Neural cell (in vitro differentiated cells): ENCODE results near the gene CDRT15.

ENCODE experiments used
- EP300 ChIP-seq: fragments of 450-650 bp; conservative IDR thresholded peaks from 2 replicates; pipeline ENCODE4 v1.6.1; 2014; ENCODE audit warnings: antibody characterized with exemption, mild to moderate bottlenecking, moderate library complexity; ENCODE audit not compliant: poor library complexity, severe bottlenecking
- EZH2 ChIP-seq: fragments of 200-600, 300-800 bp; shearing (Covaris generic), sonication (generic); IDR thresholded peaks from 2 replicates; pipeline ENCODE4 v1.6.1; 2014; ENCODE audit warnings: antibody characterized with exemption, low read length, borderline replicate concordance, mild to moderate bottlenecking; ENCODE audit not compliant: insufficient read depth, poor library complexity, severe bottlenecking
- MXI1 ChIP-seq: fragments of 450-650 bp; conservative IDR thresholded peaks from 2 replicates; pipeline ENCODE4 v1.6.1; 2014; ENCODE audit warnings: antibody characterized with exemption, mild to moderate bottlenecking; ENCODE audit not compliant: poor library complexity, severe bottlenecking
- POLR2AphosphoS5 ChIP-seq: IDR thresholded peaks from 2 replicates; pipeline ENCODE4 v1.6.1; 2012
- RAD21 ChIP-seq: fragments of 450-650 bp; conservative IDR thresholded peaks from 2 replicates; pipeline ENCODE4 v1.6.1; 2014; ENCODE audit warnings: antibody characterized with exemption, mild to moderate bottlenecking, moderate library complexity
- TAF1 ChIP-seq: IDR thresholded peaks from 2 replicates; pipeline ENCODE4 v1.6.1; 2012; ENCODE audit warnings: low read depth
- TF ChIP-seq, protein P1 (sequence below): fragments of 450-650 bp; IDR thresholded peaks from 2 replicates; pipeline ENCODE4 v1.5.1; 2014; ENCODE audit warnings: antibody characterized with exemption, mild to moderate bottlenecking, moderate library complexity; ENCODE audit not compliant: poor library complexity, severe bottlenecking

DNA sequence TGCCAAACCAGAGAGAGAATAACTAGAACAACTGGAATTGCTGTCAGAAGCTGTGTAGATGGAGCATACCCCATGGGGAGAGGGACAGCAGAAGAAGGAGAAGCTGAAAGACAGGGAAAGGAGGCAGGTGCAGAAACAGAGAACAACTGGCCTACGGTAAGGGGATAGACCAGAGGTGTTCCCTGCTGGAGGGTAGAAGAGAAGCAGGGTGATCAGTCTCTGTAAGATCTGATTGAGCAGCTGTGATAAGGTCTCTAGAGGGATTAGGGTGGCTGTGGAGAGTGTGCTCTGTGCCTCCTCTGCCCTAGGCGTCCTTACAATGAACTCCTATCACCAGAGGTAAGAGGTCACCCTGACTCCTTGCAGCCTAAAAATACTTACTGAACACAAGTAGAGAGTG is 33.8 kb upstream of the CDRT15 start:
- TF ChIP-seq TAF1: no peak
- TF ChIP-seq, protein P1, sequence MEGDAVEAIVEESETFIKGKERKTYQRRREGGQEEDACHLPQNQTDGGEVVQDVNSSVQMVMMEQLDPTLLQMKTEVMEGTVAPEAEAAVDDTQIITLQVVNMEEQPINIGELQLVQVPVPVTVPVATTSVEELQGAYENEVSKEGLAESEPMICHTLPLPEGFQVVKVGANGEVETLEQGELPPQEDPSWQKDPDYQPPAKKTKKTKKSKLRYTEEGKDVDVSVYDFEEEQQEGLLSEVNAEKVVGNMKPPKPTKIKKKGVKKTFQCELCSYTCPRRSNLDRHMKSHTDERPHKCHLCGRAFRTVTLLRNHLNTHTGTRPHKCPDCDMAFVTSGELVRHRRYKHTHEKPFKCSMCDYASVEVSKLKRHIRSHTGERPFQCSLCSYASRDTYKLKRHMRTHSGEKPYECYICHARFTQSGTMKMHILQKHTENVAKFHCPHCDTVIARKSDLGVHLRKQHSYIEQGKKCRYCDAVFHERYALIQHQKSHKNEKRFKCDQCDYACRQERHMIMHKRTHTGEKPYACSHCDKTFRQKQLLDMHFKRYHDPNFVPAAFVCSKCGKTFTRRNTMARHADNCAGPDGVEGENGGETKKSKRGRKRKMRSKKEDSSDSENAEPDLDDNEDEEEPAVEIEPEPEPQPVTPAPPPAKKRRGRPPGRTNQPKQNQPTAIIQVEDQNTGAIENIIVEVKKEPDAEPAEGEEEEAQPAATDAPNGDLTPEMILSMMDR: no peak
- no peak for TF ChIP-seq POLR2AphosphoS5
- TF ChIP-seq EZH2: no peak
- no peak for TF ChIP-seq RAD21
- TF ChIP-seq MXI1: no peak
- TF ChIP-seq EP300: no peak
